Keratinocyte (primary cell): ENCODE data around the gene TNFRSF25. TPM values are rescaled to one million over a fixed set of nuclear protein-coding genes. Genes with fewer than 3 reads are reported as not detected.
A peak's percentile ranks its signal among the peaks of the same experiment; 100 is the strongest.

ENCODE experiments used
- DNase-seq: peaks from one replicate; pipeline ENCODE4 v3.0.0-alpha.2; 2011; ENCODE audit warnings: low read depth, missing footprints, low spot score
- FAIRE-seq: peaks from 2 replicates; lab custom pipeline; 2011; peaks lifted over from hg19 to GRCh38; lab: Jason Lieb, UNC
- H2AFZ ChIP-seq: 2 replicates; pipeline ENCODE4 v1.6.0; 2012; ENCODE audit warnings: low read length, control low read depth, inconsistent platforms; ENCODE audit not compliant: control insufficient read depth
- H3K27ac ChIP-seq: 2 replicates; pipeline ENCODE4 v1.5.1; 2011; ENCODE audit warnings: low read length; ENCODE audit not compliant: control insufficient read depth, insufficient read depth
- H3K27me3 ChIP-seq: 3 replicates; pipeline ENCODE4 v1.6.0; 2011; ENCODE audit warnings: low read length; ENCODE audit not compliant: control insufficient read depth, insufficient read depth; ENCODE audit errors: extremely low read depth
- H3K36me3 ChIP-seq, 2 experiments: 2 replicates in 1 of 2; 3 replicates in 1 of 2; pipeline ENCODE4 v1.5.1; 2011; ENCODE audit warnings: low read length in 2 of 2, mild to moderate bottlenecking in 1 of 2; ENCODE audit not compliant: control insufficient read depth in 2 of 2, insufficient read depth in 2 of 2; ENCODE audit errors: extremely low read depth in 1 of 2
- H3K4me1 ChIP-seq: 3 replicates; pipeline ENCODE4 v1.5.1; 2011; ENCODE audit warnings: low read length; ENCODE audit not compliant: control insufficient read depth, insufficient read depth; ENCODE audit errors: extremely low read depth
- H3K4me2 ChIP-seq: 3 replicates; pipeline ENCODE4 v1.6.0; 2011; ENCODE audit warnings: low read depth, low read length; ENCODE audit not compliant: control insufficient read depth, insufficient read depth; ENCODE audit errors: extremely low read depth
- H3K4me3 ChIP-seq, 3 experiments: fragments of 200-600 bp in 1 of 3; sonication (generic) in 1 of 3; 2 replicates in 2 of 3; 3 replicates in 1 of 3; pipeline ENCODE4 v1.5.1; 2011 to 2016; ENCODE audit warnings: low read length in 3 of 3, mild to moderate bottlenecking in 3 of 3, control low read depth in 2 of 3, inconsistent platforms in 1 of 3, low read depth in 1 of 3, mixed read lengths in 1 of 3, mixed run types in 1 of 3, moderate library complexity in 1 of 3; ENCODE audit not compliant: control insufficient read depth in 2 of 3, insufficient read depth in 2 of 3; ENCODE audit errors: extremely low read depth in 1 of 3
- H3K79me2 ChIP-seq: 2 replicates; pipeline ENCODE4 v1.6.0; 2012; ENCODE audit warnings: low read length; ENCODE audit not compliant: control insufficient read depth, insufficient read depth
- H3K9ac ChIP-seq: 3 replicates; pipeline ENCODE4 v1.6.0; 2011; ENCODE audit warnings: low read length; ENCODE audit not compliant: control insufficient read depth, insufficient read depth; ENCODE audit errors: extremely low read depth
- H3K9me1 ChIP-seq: 3 replicates; pipeline ENCODE4 v1.6.0; 2011; ENCODE audit warnings: low read length; ENCODE audit not compliant: control insufficient read depth, insufficient read depth; ENCODE audit errors: extremely low read depth
- H3K9me3 ChIP-seq: 2 replicates; pipeline ENCODE4 v1.5.1; 2012; ENCODE audit warnings: low read depth, low read length; ENCODE audit not compliant: control insufficient read depth
- H4K20me1 ChIP-seq: 3 replicates; pipeline ENCODE4 v1.6.0; 2011; ENCODE audit warnings: low read length; ENCODE audit not compliant: control insufficient read depth, insufficient read depth; ENCODE audit errors: extremely low read depth
- EZH2 ChIP-seq: IDR thresholded peaks from one replicate; pipeline ENCODE4 v1.6.1; 2012; ENCODE audit warnings: inconsistent platforms, mild to moderate bottlenecking, low read length, moderate library complexity
- dilution Hi-C: fragments of 300-500 bp; cut with MboI; formaldehyde crosslinking; loops from one replicate; pipeline ENCODE4 v1.7.0; 2020; ENCODE audit warnings: low sequenced_read_pairs; ENCODE audit not compliant: extremely low pct_ligation_motif_present
- polyA plus RNA-seq, 5 experiments: library from polyadenylated mRNA; depleted of rRNA in 3 of 5; stranded (reverse) in 3 of 5; stranded (forward) in 1 of 5; unstranded in 1 of 5; fragments of >200 nt; gene quantifications; 1 replicate in 1 of 5; 2 replicates in 3 of 5; 3 replicates in 1 of 5; pipeline versions ENCODE4 v1.2.1 to v1.2.3, GENCODE V29; 2011 to 2012; ENCODE audit warnings: missing spikeins in 2 of 5, low read depth in 1 of 5, low replicate concordance in 1 of 5
- TF ChIP-seq, protein P1 (sequence below), 3 experiments: IDR thresholded peaks in 1 of 3; conservative IDR thresholded peaks in 1 of 3; optimal IDR thresholded peaks in 1 of 3; 2 replicates in 2 of 3; 3 replicates in 1 of 3; pipeline versions ENCODE3 to v1.5.1; 2011; ENCODE audit warnings: low read length in 3 of 3, mild to moderate bottlenecking in 3 of 3, moderate library complexity in 2 of 3, control low read depth in 1 of 3, inconsistent platforms in 1 of 3; ENCODE audit not compliant: insufficient read depth in 2 of 3; ENCODE audit errors: extremely low read depth in 1 of 3

The TNFRSF25 gene
- polyA plus RNA-seq, 1 donor (not counting 4 experiments of a cell fraction or from before 2014, with no cell fraction given): 12.4 TPM

DNA sequence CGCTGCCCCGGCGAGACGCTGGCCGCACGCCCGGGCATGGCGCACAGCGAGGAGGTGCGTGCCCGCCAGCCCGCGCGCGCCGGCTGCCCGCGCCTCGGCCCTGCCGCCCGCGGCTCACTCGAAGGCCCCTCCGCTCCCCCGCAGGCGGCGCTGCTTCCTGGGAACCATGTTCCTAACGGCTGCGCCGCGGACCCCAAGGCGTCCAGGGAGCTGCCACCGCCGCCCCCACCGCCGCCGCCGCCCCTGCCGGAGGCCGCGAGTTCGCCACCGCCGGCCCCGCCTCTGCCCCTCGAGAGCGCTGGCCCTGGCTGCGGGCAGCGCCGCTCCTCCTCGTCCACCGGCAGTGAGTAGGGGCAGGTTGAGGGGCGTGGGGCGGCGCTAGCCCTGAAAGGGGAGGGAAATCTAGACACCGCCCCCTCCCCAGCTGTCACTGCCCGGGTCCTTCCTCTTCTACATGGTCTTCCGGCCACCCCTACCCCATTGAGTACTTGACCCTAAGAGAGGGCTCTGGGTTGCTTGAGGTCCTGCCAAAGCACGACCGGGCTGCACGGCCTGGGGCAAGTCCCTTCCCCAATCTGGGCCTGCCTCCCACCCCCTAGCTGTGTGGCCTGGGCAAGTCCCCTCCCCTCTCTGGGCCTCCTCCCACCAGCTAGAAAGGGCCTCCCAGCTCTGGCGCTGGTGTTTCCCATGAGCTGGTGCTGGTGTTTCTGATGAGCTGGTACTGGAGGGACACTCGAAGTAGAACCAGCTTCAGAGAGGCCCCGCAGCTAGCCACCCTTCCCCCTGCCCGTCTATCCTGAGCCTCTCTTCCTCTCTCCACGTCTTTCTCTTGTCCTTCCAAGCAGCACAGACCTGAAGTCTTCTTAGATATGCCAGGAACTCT, 17.0 kb downstream of the TNFRSF25 start:
- no peak for FAIRE-seq
- TF ChIP-seq EZH2: peak; percentile 69
- TF ChIP-seq, protein P1, sequence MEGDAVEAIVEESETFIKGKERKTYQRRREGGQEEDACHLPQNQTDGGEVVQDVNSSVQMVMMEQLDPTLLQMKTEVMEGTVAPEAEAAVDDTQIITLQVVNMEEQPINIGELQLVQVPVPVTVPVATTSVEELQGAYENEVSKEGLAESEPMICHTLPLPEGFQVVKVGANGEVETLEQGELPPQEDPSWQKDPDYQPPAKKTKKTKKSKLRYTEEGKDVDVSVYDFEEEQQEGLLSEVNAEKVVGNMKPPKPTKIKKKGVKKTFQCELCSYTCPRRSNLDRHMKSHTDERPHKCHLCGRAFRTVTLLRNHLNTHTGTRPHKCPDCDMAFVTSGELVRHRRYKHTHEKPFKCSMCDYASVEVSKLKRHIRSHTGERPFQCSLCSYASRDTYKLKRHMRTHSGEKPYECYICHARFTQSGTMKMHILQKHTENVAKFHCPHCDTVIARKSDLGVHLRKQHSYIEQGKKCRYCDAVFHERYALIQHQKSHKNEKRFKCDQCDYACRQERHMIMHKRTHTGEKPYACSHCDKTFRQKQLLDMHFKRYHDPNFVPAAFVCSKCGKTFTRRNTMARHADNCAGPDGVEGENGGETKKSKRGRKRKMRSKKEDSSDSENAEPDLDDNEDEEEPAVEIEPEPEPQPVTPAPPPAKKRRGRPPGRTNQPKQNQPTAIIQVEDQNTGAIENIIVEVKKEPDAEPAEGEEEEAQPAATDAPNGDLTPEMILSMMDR (optimal IDR thresholded peaks at IDR 0.05 in 1 of 3, IDR thresholded peaks at IDR 0.05 in 1 of 3, conservative IDR thresholded peaks at IDR 0.05 in 1 of 3; ENCODE audit: extremely low read depth in 1 of 3, insufficient read depth in 2 of 3, low read length in 3 of 3): no peak
- H3K9me1 ChIP-seq: no peaks in the 10 kb centered on the region
- H3K79me2 ChIP-seq: no peaks in the 10 kb centered on the region
- DNase-seq: no peak
- H4K20me1 ChIP-seq: no peaks in the 10 kb centered on the region
- no peak overlapping the region for H3K9ac ChIP-seq
- no peak overlapping the region for H3K4me3 ChIP-seq
- H3K9me3 ChIP-seq: no peaks in the 10 kb centered on the region
- H2AFZ ChIP-seq: no peak overlapping the region
- no peaks in the 10 kb centered on the region for H3K4me1 ChIP-seq
- no peaks in the 10 kb centered on the region for H3K36me3 ChIP-seq
- no peak overlapping the region for H3K27ac ChIP-seq
- dilution Hi-C loops: no loop called here
- H3K27me3 ChIP-seq: peaks cover 55% of the 10 kb centered on the region
- H3K4me2 ChIP-seq: peak overlapping the region; percentile 22

DNA sequence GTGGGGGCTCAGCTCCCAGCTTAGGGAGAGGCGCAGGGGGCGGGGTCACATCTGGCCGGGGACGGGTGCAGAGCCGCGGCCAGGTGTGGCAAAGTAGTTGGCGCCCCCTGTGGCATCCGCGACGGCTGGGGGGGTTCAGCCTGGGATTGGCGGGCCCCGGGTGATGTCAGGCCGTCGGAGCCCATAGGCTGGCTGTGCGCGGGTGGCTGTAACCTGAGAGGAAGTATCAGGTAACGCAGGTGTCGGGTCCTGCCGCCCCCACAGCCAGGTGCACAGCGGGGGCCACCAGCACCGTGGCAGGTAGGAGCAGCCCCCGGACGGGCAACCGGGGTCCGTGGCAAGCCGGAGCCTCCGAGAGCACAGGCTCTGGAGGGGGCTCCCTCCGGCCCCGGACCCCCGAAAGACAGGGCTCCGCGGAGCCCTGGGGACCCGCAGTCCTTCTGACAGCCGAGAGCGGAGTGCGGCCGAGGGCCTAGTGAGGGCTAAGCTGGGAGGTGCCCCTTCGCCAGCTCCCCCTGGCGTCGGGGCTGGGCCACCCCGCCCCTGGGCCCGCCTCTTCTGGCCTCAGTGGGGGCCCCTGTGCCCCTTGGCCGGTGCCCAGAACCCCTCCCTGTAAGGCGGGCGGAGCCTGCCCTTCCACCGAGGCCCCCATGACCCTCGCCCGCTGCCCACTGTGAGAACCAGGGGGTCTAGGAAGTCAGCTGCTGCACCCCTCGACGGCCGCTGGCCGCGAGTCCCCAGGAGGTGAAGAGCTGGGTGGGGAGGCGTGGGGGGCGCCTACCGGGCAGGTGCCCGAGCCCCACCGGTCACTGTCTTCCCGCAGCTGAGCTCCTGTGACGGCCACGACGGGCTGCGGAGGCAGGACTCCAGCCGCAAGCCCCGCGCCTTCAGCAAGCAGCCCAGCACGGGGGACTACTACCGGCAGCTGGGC, 17.9 kb downstream of the TNFRSF25 start:
- no peaks in the 10 kb centered on the region for H3K79me2 ChIP-seq
- no peaks in the 10 kb centered on the region for H3K36me3 ChIP-seq
- no peak overlapping the region for H3K27ac ChIP-seq
- no peak for FAIRE-seq
- no peak for DNase-seq
- TF ChIP-seq, protein P1 (optimal IDR thresholded peaks at IDR 0.05 in 1 of 3, IDR thresholded peaks at IDR 0.05 in 1 of 3, conservative IDR thresholded peaks at IDR 0.05 in 1 of 3; ENCODE audit: extremely low read depth in 1 of 3, insufficient read depth in 2 of 3, low read length in 3 of 3): peak in 1 of 3 experiments; percentile 24
- peak; percentile 68 for TF ChIP-seq EZH2
- no peak overlapping the region for H3K9ac ChIP-seq
- H4K20me1 ChIP-seq: no peaks in the 10 kb centered on the region
- no peaks in the 10 kb centered on the region for H3K4me1 ChIP-seq
- H2AFZ ChIP-seq: no peak overlapping the region
- H3K4me2 ChIP-seq: peak overlapping the region; percentile 22
- peaks cover 46% of the 10 kb centered on the region for H3K27me3 ChIP-seq
- H3K4me3 ChIP-seq: no peak overlapping the region
- no peaks in the 10 kb centered on the region for H3K9me1 ChIP-seq
- dilution Hi-C loops: no loop called here
- no peaks in the 10 kb centered on the region for H3K9me3 ChIP-seq
